NCI-H345 (cell line): ENCODE results near the gene IL10RB.

Experiments
- DNase-seq: peaks from one replicate; lab custom pipeline; 2025; lab: John Stamatoyannopoulos, UW

IL10RB gene

GRCh38 chr21:33332143-33332542, 66.0 kb downstream of the IL10RB start:
- no peak for DNase-seq

GRCh38 chr21:33334191-33334590, 68.0 kb downstream of the IL10RB start:
- DNase-seq = no peak

- no peak for DNase-seq
Observed at GRCh38 chr21:33334824-33335223, 68.7 kb downstream of the IL10RB start.

- no peak for DNase-seq
Observed at GRCh38 chr21:33339135-33339534, 73.0 kb downstream of the IL10RB start.

GRCh38 chr21:33339918-33340317, 73.8 kb downstream of the IL10RB start:
- no peak for DNase-seq

- DNase-seq = no peak
Observed at GRCh38 chr21:33345751-33346238, 79.6 kb downstream of the IL10RB start.
